Measurements from ENCODE around the gene EGR4. TPM values are rescaled to one million over a fixed set of nuclear protein-coding genes. Genes with fewer than 3 reads are reported as not detected.

EGR4 gene
- total RNA-seq, 2 donors from 2014 or later: 0.16 TPM; not detected in 1

GRCh38 chr2:73300926-73301325 lies 7.6 kb upstream of the EGR4 start:
- Histone ChIP-seq H3K4me3 (no peak overlapping the region), H3K27ac (no peak overlapping the region), H3K4me1 (no peaks in the 10 kb centered on the region), H3K27me3 (no peaks in the 10 kb centered on the region), H3K36me3 (no peaks in the 10 kb centered on the region), H3K9me3 (no peaks in the 10 kb centered on the region)
- TF ChIP-seq, protein P1, sequence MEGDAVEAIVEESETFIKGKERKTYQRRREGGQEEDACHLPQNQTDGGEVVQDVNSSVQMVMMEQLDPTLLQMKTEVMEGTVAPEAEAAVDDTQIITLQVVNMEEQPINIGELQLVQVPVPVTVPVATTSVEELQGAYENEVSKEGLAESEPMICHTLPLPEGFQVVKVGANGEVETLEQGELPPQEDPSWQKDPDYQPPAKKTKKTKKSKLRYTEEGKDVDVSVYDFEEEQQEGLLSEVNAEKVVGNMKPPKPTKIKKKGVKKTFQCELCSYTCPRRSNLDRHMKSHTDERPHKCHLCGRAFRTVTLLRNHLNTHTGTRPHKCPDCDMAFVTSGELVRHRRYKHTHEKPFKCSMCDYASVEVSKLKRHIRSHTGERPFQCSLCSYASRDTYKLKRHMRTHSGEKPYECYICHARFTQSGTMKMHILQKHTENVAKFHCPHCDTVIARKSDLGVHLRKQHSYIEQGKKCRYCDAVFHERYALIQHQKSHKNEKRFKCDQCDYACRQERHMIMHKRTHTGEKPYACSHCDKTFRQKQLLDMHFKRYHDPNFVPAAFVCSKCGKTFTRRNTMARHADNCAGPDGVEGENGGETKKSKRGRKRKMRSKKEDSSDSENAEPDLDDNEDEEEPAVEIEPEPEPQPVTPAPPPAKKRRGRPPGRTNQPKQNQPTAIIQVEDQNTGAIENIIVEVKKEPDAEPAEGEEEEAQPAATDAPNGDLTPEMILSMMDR (IDR thresholded peaks at IDR 0.05): no peak
- no peak for DNase-seq (ENCODE audit: low spot score)

DNA sequence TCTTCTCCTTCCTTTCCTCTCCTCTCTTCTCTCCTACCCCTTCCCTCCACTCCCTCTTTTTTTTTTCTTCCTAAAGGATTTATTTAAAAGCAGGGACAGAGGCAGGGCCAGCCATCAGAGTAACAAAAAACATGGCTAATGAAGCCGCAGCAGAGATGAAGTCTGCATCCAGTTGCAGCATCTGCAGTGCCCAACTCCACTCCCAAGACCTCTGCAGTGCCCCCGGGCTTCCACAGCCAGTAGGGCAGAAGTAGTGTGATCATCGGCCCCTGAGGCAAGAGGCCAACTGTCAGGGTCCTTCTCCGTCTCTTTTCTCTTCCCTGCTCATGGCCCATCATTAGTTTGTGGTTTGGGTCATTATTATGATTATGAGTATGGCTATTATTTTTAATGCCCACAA lies 4.2 kb upstream of the EGR4 start:
- no peak for DNase-seq (ENCODE audit: low spot score)
- H3K9me3 ChIP-seq: peaks cover 0 to 6% of the 10 kb centered on the region in 2 donors
- TF ChIP-seq, protein P1 (IDR thresholded peaks at IDR 0.05): no peak
- H3K27ac ChIP-seq: no peak overlapping the region
- H3K4me3 ChIP-seq: no peak overlapping the region
- no peaks in the 10 kb centered on the region for H3K36me3 ChIP-seq
- peaks cover 0 to 13% of the 10 kb centered on the region in 2 donors for H3K4me1 ChIP-seq
- H3K27me3 ChIP-seq: peaks cover 6 to 14% of the 10 kb centered on the region in 2 donors

DNA sequence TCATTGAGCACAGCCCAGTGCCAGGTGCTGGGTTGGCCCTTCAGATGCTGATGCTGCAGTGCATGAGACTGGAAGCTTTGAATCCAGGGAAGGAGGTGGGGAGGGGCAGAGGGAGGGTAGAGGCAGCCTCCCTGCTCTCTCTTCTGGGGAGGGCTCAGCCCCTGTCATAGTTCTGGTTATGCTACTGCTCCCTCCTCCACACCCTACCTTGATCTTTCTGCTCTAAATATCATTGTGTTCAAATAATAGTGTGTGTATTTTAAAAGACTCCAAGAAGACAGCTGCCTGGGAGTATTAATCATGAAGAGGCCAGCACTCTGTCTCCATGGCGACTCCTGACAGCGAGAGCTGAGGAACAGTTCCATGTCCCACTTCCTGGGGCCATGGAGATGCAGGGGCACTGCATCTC lies 3.8 kb upstream of the EGR4 start:
- DNase-seq (ENCODE audit: low spot score): no peak
- Histone ChIP-seq H3K4me3 (no peak overlapping the region), H3K9me3 (peaks cover 0 to 6% of the 10 kb centered on the region in 2 donors), H3K27me3 (peaks cover 10 to 19% of the 10 kb centered on the region in 2 donors), H3K27ac (no peak overlapping the region), H3K36me3 (no peaks in the 10 kb centered on the region), H3K4me1 (peaks cover 0 to 16% of the 10 kb centered on the region in 2 donors)
- TF ChIP-seq, protein P1 (IDR thresholded peaks at IDR 0.05): no peak

DNA sequence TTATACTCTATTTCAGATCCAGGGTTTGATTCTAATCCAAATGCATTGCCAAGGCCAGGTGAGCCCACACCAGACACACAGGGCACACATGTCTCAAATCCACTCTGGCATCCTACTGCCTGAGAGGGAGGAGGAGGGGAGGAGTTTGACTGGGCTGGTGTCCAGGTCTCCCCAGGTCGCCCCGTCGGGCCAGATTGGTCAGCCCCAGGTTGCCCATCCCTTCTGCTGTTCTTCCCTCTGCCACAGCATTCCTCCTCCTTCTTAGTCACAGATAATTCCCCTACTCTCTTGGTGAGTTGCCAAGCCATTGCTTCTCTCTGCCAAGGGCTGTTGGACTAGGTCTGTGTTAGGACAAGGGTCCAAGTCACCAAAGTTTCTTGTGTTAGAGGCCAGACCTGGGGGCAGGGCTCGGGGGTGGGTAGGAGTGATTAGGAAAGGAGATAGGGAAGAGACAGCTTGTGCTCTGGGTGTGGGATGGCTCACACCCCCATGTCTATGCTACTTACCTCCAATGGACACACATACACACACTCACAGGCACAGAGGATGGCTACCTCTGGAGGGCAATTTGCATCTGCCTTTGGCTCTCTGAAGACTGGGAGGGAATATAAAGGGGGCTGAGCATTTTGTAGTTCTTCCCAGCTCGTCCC lies 2.5 kb upstream of the EGR4 start:
- TF ChIP-seq, protein P1 (IDR thresholded peaks at IDR 0.05): no peak
- peaks cover 11 to 28% of the 10 kb centered on the region in 2 donors for H3K27me3 ChIP-seq

GRCh38 chr2:73294239-73294638 lies 891 bp upstream of the EGR4 start:
- peaks cover 0 to 6% of the 10 kb centered on the region in 2 donors for H3K9me3 ChIP-seq
- H3K36me3 ChIP-seq: no peaks in the 10 kb centered on the region
- no peak overlapping the region for H3K27ac ChIP-seq
- TF ChIP-seq, protein P1 (IDR thresholded peaks at IDR 0.05): no peak
- H3K27me3 ChIP-seq: peaks cover 11 to 28% of the 10 kb centered on the region in 2 donors
- H3K4me1 ChIP-seq: peaks cover 0 to 29% of the 10 kb centered on the region in 2 donors
- no peak overlapping the region for H3K4me3 ChIP-seq
- no peak for DNase-seq (ENCODE audit: low spot score)

More for the DNA sequence above, 2.5 kb upstream of the EGR4 start:
- no peak overlapping the region for H3K27ac ChIP-seq
- no peak overlapping the region for H3K4me3 ChIP-seq
- DNase-seq (ENCODE audit: low spot score): no peak
- H3K9me3 ChIP-seq: peaks cover 0 to 6% of the 10 kb centered on the region in 2 donors
- peaks cover 0 to 29% of the 10 kb centered on the region in 2 donors for H3K4me1 ChIP-seq
- no peaks in the 10 kb centered on the region for H3K36me3 ChIP-seq

Measured in right atrium auricular region (tissue), 2 donors.